GM23338 (cell line): ENCODE results near the gene TPT1. TPM values are rescaled to one million over a fixed set of nuclear protein-coding genes. Genes with fewer than 3 reads are reported as not detected.

ENCODE experiments used
- ATAC-seq: fragments of 200-7000 bp; cut with Tn5 transposase; 3 replicates; pipeline ENCODE4 v1.9.1; 2020
- DNase-seq: peaks from one replicate; pipeline ENCODE4 v3.0.0-alpha.2; 2015; ENCODE audit warnings: low spot score
- H2AFZ ChIP-seq: fragments of 200-600 bp; sonication (generic); 2 replicates; pipeline ENCODE4 v1.8.0; 2016; ENCODE audit warnings: antibody characterized with exemption, mild to moderate bottlenecking, moderate library complexity
- H3F3A ChIP-seq: fragments of 200-600 bp; sonication (generic); replicated peaks from 2 replicates; pipeline ENCODE4 v1.8.0; 2017; ENCODE audit warnings: antibody characterized with exemption, mixed run types, low read depth
- H3K27ac ChIP-seq: fragments of 200-600 bp; sonication (generic); 2 replicates; pipeline ENCODE4 v1.6.1; 2016; ENCODE audit warnings: low read depth
- H3K27me3 ChIP-seq: fragments of 200-600 bp; sonication (generic); 2 replicates; pipeline ENCODE4 v1.8.0; 2016; ENCODE audit warnings: mild to moderate bottlenecking, mixed run types, moderate library complexity; ENCODE audit not compliant: insufficient read depth
- H3K36me3 ChIP-seq: fragments of 200-600 bp; sonication (generic); 2 replicates; pipeline ENCODE4 v1.8.0; 2016; ENCODE audit warnings: mild to moderate bottlenecking; ENCODE audit not compliant: insufficient read depth
- H3K4me1 ChIP-seq: fragments of 200-600 bp; sonication (generic); 2 replicates; pipeline ENCODE4 v1.8.0; 2016; ENCODE audit warnings: mild to moderate bottlenecking, moderate library complexity; ENCODE audit not compliant: insufficient read depth
- H3K4me2 ChIP-seq: fragments of 200-600 bp; sonication (generic); 2 replicates; pipeline ENCODE4 v1.7.1; 2017; ENCODE audit warnings: mixed run types
- H3K4me3 ChIP-seq: fragments of 200-600 bp; sonication (generic); 2 replicates; pipeline ENCODE4 v1.6.1; 2016; ENCODE audit warnings: mixed run types
- H3K79me2 ChIP-seq: fragments of 200-600 bp; sonication (generic); replicated peaks from 2 replicates; pipeline ENCODE4 v1.8.0; 2017; ENCODE audit warnings: mild to moderate bottlenecking; ENCODE audit not compliant: insufficient read depth
- H3K9me2 ChIP-seq: fragments of 200-600 bp; sonication (generic); 2 replicates; pipeline ENCODE4 v1.8.0; 2017; ENCODE audit not compliant: insufficient read depth
- H4K20me1 ChIP-seq: fragments of 200-600 bp; sonication (generic); replicated peaks from 2 replicates; pipeline ENCODE4 v1.8.0; 2017; ENCODE audit warnings: mild to moderate bottlenecking; ENCODE audit not compliant: insufficient read depth
- H3K27ac Mint-ChIP-seq: 2 replicates; pipeline ENCODE4 v1.8.0; 2020; ENCODE audit warnings: inconsistent platforms, mild to moderate bottlenecking, moderate library complexity, mixed read lengths
- H3K27me3 Mint-ChIP-seq: 3 replicates; pipeline ENCODE4 v1.8.0; 2022; ENCODE audit warnings: low read depth, mild to moderate bottlenecking, moderate library complexity, mixed read lengths, inconsistent platforms; ENCODE audit not compliant: insufficient read depth, poor library complexity
- H3K36me3 Mint-ChIP-seq: 3 replicates; pipeline ENCODE4 v1.8.0; 2021; ENCODE audit warnings: low read depth, mild to moderate bottlenecking, inconsistent platforms, moderate library complexity, mixed read lengths
- H3K4me1 Mint-ChIP-seq: 3 replicates; pipeline ENCODE4 v1.8.0; 2020; ENCODE audit warnings: mild to moderate bottlenecking, inconsistent platforms, mixed read lengths
- H3K4me3 Mint-ChIP-seq: 3 replicates; pipeline ENCODE4 v1.8.0; 2021; ENCODE audit warnings: moderate library complexity, mild to moderate bottlenecking, inconsistent platforms, mixed read lengths
- H3K9me3 Mint-ChIP-seq: 3 replicates; pipeline ENCODE4 v1.8.0; 2020; ENCODE audit warnings: moderate library complexity, mild to moderate bottlenecking, inconsistent platforms, mixed read lengths
- CREB1 ChIP-seq: fragments of 250-450 bp; sonication (Bioruptor Pico); IDR thresholded peaks from 2 replicates; pipeline ENCODE4 v1.5.0; 2020; ENCODE audit warnings: low read depth, mild to moderate bottlenecking, moderate library complexity
- CTCF ChIP-seq, 2 experiments: fragments of 200-600 bp in 1 of 2; sonication (generic) in 1 of 2; conservative IDR thresholded peaks; 2 replicates each; pipeline versions ENCODE4 v1.5.1 to v1.6.1; 2016 to 2017; ENCODE audit warnings: antibody characterized with exemption in 2 of 2, low read depth in 2 of 2, mild to moderate bottlenecking in 2 of 2, moderate library complexity in 1 of 2
- EZH2 ChIP-seq: fragments of 200-600 bp; sonication (generic); IDR thresholded peaks from one replicate; pipeline ENCODE4 v1.8.0; 2017; ENCODE audit warnings: antibody characterized with exemption, mild to moderate bottlenecking, low read depth; ENCODE audit not compliant: unreplicated experiment
- EZH2phosphoT487 ChIP-seq: fragments of 200-600 bp; sonication (generic); IDR thresholded peaks from one replicate; pipeline ENCODE4 v1.8.1; 2018; ENCODE audit warnings: antibody characterized with exemption; ENCODE audit not compliant: unreplicated experiment
- JUNB ChIP-seq: IDR thresholded peaks from one replicate; pipeline ENCODE4 v1.6.1; 2016; ENCODE audit warnings: antibody characterized with exemption; ENCODE audit not compliant: unreplicated experiment
- NANOG ChIP-seq: IDR thresholded peaks from 2 replicates; pipeline ENCODE4 v1.6.1; 2016; ENCODE audit warnings: antibody characterized with exemption, borderline replicate concordance
- REST ChIP-seq: IDR thresholded peaks from one replicate; pipeline ENCODE4 v1.6.1; 2018; ENCODE audit warnings: antibody characterized with exemption; ENCODE audit not compliant: unreplicated experiment
- STAT1 ChIP-seq: IDR thresholded peaks from one replicate; pipeline ENCODE4 v1.6.1; 2016; ENCODE audit warnings: antibody characterized with exemption; ENCODE audit not compliant: unreplicated experiment
- ZNF114 ChIP-seq: fragments of 250-450 bp; sonication (Bioruptor Pico); IDR thresholded peaks from 2 replicates; pipeline ENCODE4 v1.5.0; 2020; ENCODE audit warnings: mild to moderate bottlenecking, moderate library complexity
- ZNF331 ChIP-seq: fragments of 250-450 bp; sonication (Bioruptor Pico); IDR thresholded peaks from 2 replicates; pipeline ENCODE4 v1.5.0; 2020; ENCODE audit warnings: low read depth, mild to moderate bottlenecking, moderate library complexity
- polyA plus RNA-seq: library from polyadenylated mRNA; unstranded; fragments of >200 nt; fragmentation: Nextera tagmentation; extraction: Ambion mirVana; gene quantifications from 2 replicates; pipeline ENCODE4 v1.2.1, GENCODE V29; 2016
- total RNA-seq: library from RNA; depleted of rRNA; stranded (reverse); fragments of >200 nt; shearing (Covaris generic); gene quantifications from 2 replicates; pipeline ENCODE4 v1.2.3, GENCODE V29; 2014
- TF ChIP-seq, protein P1 (sequence below): IDR thresholded peaks from 2 replicates; pipeline ENCODE4 v1.6.1; 2016; ENCODE audit warnings: antibody characterized with exemption

TPT1 gene
- total and polyA plus RNA-seq, 2 experiments from 2014 or later: 1,385 to 2,519 TPM

DNA sequence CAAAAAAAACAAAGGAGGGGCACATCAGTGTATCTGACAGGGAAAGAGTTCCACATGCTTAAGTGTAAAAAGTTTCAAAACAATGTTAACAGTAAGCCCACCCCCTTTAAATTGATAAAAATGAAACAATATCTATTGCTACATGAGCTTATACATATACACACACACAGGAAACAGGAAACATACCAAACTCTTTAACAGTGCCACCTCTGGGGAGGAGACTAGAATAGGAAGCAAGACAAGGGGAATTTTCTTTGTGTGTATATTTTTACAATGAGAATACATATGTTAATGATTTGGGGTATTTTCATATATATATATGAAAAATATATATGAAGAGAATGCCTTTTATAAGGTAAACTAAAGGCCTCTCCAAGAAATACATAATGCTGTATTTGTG, 44.7 kb downstream of the TPT1 start:
- peaks cover 2% of the 10 kb centered on the region; the same call in 2 of the 3 replicates for H3K4me1 Mint-ChIP-seq
- H3K9me2 ChIP-seq: no peaks in the 10 kb centered on the region
- DNase-seq: no peak
- H3K27ac Mint-ChIP-seq: no peak overlapping the region
- H3K79me2 ChIP-seq: no peaks in the 10 kb centered on the region
- TF ChIP-seq, protein P1, sequence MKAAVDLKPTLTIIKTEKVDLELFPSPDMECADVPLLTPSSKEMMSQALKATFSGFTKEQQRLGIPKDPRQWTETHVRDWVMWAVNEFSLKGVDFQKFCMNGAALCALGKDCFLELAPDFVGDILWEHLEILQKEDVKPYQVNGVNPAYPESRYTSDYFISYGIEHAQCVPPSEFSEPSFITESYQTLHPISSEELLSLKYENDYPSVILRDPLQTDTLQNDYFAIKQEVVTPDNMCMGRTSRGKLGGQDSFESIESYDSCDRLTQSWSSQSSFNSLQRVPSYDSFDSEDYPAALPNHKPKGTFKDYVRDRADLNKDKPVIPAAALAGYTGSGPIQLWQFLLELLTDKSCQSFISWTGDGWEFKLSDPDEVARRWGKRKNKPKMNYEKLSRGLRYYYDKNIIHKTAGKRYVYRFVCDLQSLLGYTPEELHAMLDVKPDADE: no peak
- TF ChIP-seq CTCF (conservative IDR thresholded peaks at IDR 0.05; ENCODE audit: low read depth in 2 of 2) (no peak), EZH2phosphoT487 (no peak), NANOG (no peak), STAT1 (no peak)
- H3K27me3 ChIP-seq: no peaks in the 10 kb centered on the region
- no peak overlapping the region for H3K4me2 ChIP-seq
- H2AFZ ChIP-seq: no peak overlapping the region
- ATAC-seq: no peak
- no peaks in the 10 kb centered on the region; the same call in 1 of the 2 replicates for H3K36me3 ChIP-seq
- no peak overlapping the region for H3K4me3 ChIP-seq
- H3K4me3 Mint-ChIP-seq: no peak overlapping the region
- H3K36me3 Mint-ChIP-seq: no peaks in the 10 kb centered on the region
- H3F3A ChIP-seq: 0 out of 2 replicates have a peak, but pooled peaks cover 2% of the 10 kb centered on the region
- H3K4me1 ChIP-seq: peaks cover 10% of the 10 kb centered on the region; the same call in 1 of the 2 replicates
- H4K20me1 ChIP-seq: no peaks in the 10 kb centered on the region
- no peaks in the 10 kb centered on the region for H3K9me3 Mint-ChIP-seq
- H3K27ac ChIP-seq: no peak overlapping the region
- H3K27me3 Mint-ChIP-seq: peaks cover 10% of the 10 kb centered on the region

DNA sequence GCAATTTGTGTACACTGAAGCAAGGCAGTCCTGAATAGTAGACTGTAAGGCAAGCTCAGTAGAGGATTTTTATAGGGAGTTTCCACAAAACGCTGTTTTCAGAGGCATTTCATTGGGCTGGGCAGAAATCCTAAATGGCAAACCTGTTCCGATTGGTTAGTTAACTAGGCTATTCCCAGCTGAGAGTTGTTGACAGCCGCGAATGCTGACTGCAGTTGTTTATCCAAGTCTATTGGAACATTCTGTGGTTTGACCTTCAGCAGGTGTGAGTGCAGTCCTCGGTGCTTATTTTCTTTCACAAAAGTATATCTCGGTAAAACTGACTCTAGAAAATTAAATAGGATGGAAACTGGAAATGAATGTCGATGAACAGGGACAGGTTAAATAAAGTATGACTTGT, 45.4 kb downstream of the TPT1 start:
- H4K20me1 ChIP-seq: no peaks in the 10 kb centered on the region
- TF ChIP-seq ZNF114 (CRISPR knock-in tag) (no peak), CTCF (conservative IDR thresholded peaks at IDR 0.05; ENCODE audit: low read depth in 2 of 2) (no peak), NANOG (no peak), REST (no peak), EZH2phosphoT487 (no peak), CREB1 (CRISPR knock-in tag) (no peak), ZNF331 (CRISPR knock-in tag) (no peak), EZH2 (no peak), JUNB (no peak), STAT1 (no peak)

More for the DNA sequence above, 45.4 kb downstream of the TPT1 start:
- no peaks in the 10 kb centered on the region for H3K27me3 ChIP-seq
- 0 out of 2 replicates have a peak, but pooled peaks cover 3% of the 10 kb centered on the region for H3F3A ChIP-seq
- no peak overlapping the region for H3K27ac Mint-ChIP-seq
- H3K4me3 ChIP-seq: no peak overlapping the region
- no peaks in the 10 kb centered on the region for H3K36me3 Mint-ChIP-seq
- ATAC-seq: no peak
- H3K4me2 ChIP-seq: no peak overlapping the region
- H3K4me1 Mint-ChIP-seq: peaks cover 2% of the 10 kb centered on the region; the same call in 2 of the 3 replicates
- no peak for DNase-seq
- no peak overlapping the region; the same call in 1 of the 2 replicates for H3K27ac ChIP-seq
- H3K27me3 Mint-ChIP-seq: peaks cover 10% of the 10 kb centered on the region
- no peaks in the 10 kb centered on the region for H3K79me2 ChIP-seq
- H3K9me2 ChIP-seq: no peaks in the 10 kb centered on the region
- peaks cover 10% of the 10 kb centered on the region; the same call in 1 of the 2 replicates for H3K4me1 ChIP-seq
- H3K9me3 Mint-ChIP-seq: no peaks in the 10 kb centered on the region
- H3K4me3 Mint-ChIP-seq: no peak overlapping the region
- H3K36me3 ChIP-seq: no peaks in the 10 kb centered on the region; the same call in 1 of the 2 replicates
- no peak overlapping the region for H2AFZ ChIP-seq
